CD8-positive, alpha-beta memory T cell (primary cell): Measurements from ENCODE around the gene COPS3. TPM values are rescaled to one million over a fixed set of nuclear protein-coding genes. Genes with fewer than 3 reads are reported as not detected.
"Not testable (repeated sequence)": the region's sequence is repeated elsewhere in the genome, so short reads cannot be mapped to it uniquely, and the experiment has no call there.

Source experiments
- CTCF ChIA-PET: fragments of 350-600 bp; sonication (Branson Sonifier 250); formaldehyde crosslinking; loops from one replicate; lab custom pipeline; 2021; ENCODE audit warnings: antibody characterized with exemption; lab: Charles Lee
- POLR2A ChIA-PET: fragments of 350-600 bp; sonication (Branson Sonifier 250); formaldehyde crosslinking; loops from one replicate; lab custom pipeline; 2021; ENCODE audit warnings: antibody characterized with exemption; lab: Charles Lee
- DNase-seq, 5 donors: peaks; one replicate each; pipeline versions ENCODE4 v3.0.0 to v3.0.0-alpha.2; 2020 to 2022; ENCODE audit warnings: mixed read lengths in 1 of 5
- H3K27ac ChIP-seq: one replicate; pipeline ENCODE4 v1.7.0; 2013; ENCODE audit warnings: low read depth, mild to moderate bottlenecking, low read length, moderate library complexity
- H3K27me3 ChIP-seq: 2 replicates; pipeline ENCODE4 v1.7.0; 2013; ENCODE audit warnings: low read length, mild to moderate bottlenecking; ENCODE audit not compliant: insufficient read depth, poor library complexity, severe bottlenecking
- H3K36me3 ChIP-seq: 2 replicates; pipeline ENCODE4 v1.7.0; 2013; ENCODE audit warnings: mild to moderate bottlenecking, low read length, moderate library complexity; ENCODE audit not compliant: insufficient read depth
- H3K4me1 ChIP-seq: 2 replicates; pipeline ENCODE4 v1.7.0; 2013; ENCODE audit warnings: mild to moderate bottlenecking, low read length, moderate library complexity; ENCODE audit not compliant: insufficient read depth
- H3K4me3 ChIP-seq: 2 replicates; pipeline ENCODE4 v1.7.0; 2013; ENCODE audit warnings: mild to moderate bottlenecking, low read length
- H3K9me3 ChIP-seq: 2 replicates; pipeline ENCODE4 v1.7.0; 2013; ENCODE audit warnings: mild to moderate bottlenecking, low read length
- H3K27ac Mint-ChIP-seq, 8 donors: one replicate each; pipeline ENCODE4 v1.8.0; 2020 to 2021; ENCODE audit warnings: mixed read lengths in 8 of 8, mild to moderate bottlenecking in 6 of 8, inconsistent platforms in 3 of 8, moderate library complexity in 3 of 8
- H3K27me3 Mint-ChIP-seq, 2 donors: one replicate each; pipeline ENCODE4 v1.8.0; 2020 to 2021; ENCODE audit warnings: mixed read lengths in 2 of 2, mild to moderate bottlenecking in 1 of 2, moderate library complexity in 1 of 2
- H3K36me3 Mint-ChIP-seq, 3 donors: one replicate each; pipeline ENCODE4 v1.8.0; 2020 to 2021; ENCODE audit warnings: mixed read lengths in 3 of 3, inconsistent platforms in 1 of 3, mild to moderate bottlenecking in 1 of 3
- H3K4me1 Mint-ChIP-seq, 3 donors: one replicate each; pipeline ENCODE4 v1.8.0; 2020 to 2021; ENCODE audit warnings: mixed read lengths in 3 of 3, inconsistent platforms in 1 of 3, mild to moderate bottlenecking in 1 of 3
- H3K4me3 Mint-ChIP-seq, 7 donors: one replicate each; pipeline ENCODE4 v1.8.0; 2020 to 2021; ENCODE audit warnings: mixed read lengths in 7 of 7, mild to moderate bottlenecking in 6 of 7, moderate library complexity in 4 of 7, inconsistent platforms in 2 of 7
- H3K9me3 Mint-ChIP-seq, 5 donors: one replicate each; pipeline ENCODE4 v1.8.0; 2020 to 2022; ENCODE audit warnings: mixed read lengths in 5 of 5, mild to moderate bottlenecking in 3 of 5, moderate library complexity in 2 of 5, inconsistent platforms in 1 of 5
- polyA plus RNA-seq: library from polyadenylated mRNA; unstranded; fragments of 300-500 nt; fragmentation: Illumina TruSeq; gene quantifications from one replicate; pipeline ENCODE4 v1.2.3, GENCODE V29; 2021
- total RNA-seq, 2 experiments: library from RNA; stranded (reverse); gene quantifications; one replicate each; pipeline ENCODE4 v1.2.3, GENCODE V29; 2021

Gene COPS3
- total and polyA plus RNA-seq, 3 experiments from 2014 or later = 86.3 to 137 (median 132) TPM

GRCh38 chr17:17275971-17276370, 5.1 kb downstream of the COPS3 start:
- Histone ChIP-seq H3K27me3 (no peaks in the 10 kb centered on the region), H3K4me3 (no peak overlapping the region), H3K36me3 (no peaks in the 10 kb centered on the region), H3K27ac (no peak overlapping the region), H3K9me3 (no peaks in the 10 kb centered on the region), H3K4me1 (peaks cover 27% of the 10 kb centered on the region)
- DNase-seq = no peak
- Mint-ChIP-seq H3K27me3 (no peaks in the 10 kb centered on the region), H3K4me3 (no peak overlapping the region), H3K27ac (peak overlapping the region in 2 of 8 donors; percentile 14 to 54), H3K4me1 (peaks cover 25 to 47% (median 31%) of the 10 kb centered on the region in 3 donors), H3K36me3 (peaks cover 3 to 57% (median 7%) of the 10 kb centered on the region in 3 donors), H3K9me3 (no peaks in the 10 kb centered on the region)
- CTCF ChIA-PET = interaction anchor here (1.7 kb wide), 1 partner anchor 37 kb away, joined by 3 read pairs; no protein-coding TSS in a partner anchor
- POLR2A ChIA-PET = interaction anchor here (0.6 kb wide), 1 partner anchor 992 kb away, joined by 3 read pairs; no protein-coding TSS in a partner anchor

- ChIA-PET POLR2A (no interaction called here), CTCF (no interaction called here)
- Histone ChIP-seq H3K27me3 (no peaks in the 10 kb centered on the region), H3K9me3 (no peaks in the 10 kb centered on the region), H3K4me3 (no peak overlapping the region), H3K4me1 (no peaks in the 10 kb centered on the region), H3K36me3 (peaks cover 26% of the 10 kb centered on the region), H3K27ac (no peak overlapping the region)
- Mint-ChIP-seq H3K36me3 (peaks cover 6 to 76% (median 17%) of the 10 kb centered on the region in 3 donors), H3K9me3 (no peaks in the 10 kb centered on the region), H3K4me3 (no peak overlapping the region), H3K4me1 (peaks cover 1 to 7% (median 4%) of the 10 kb centered on the region in 3 donors), H3K27ac (peak overlapping the region in 1 of 8 donors; percentile 60), H3K27me3 (no peaks in the 10 kb centered on the region)
- DNase-seq = peak in 1 of 5 donors; percentile 4
These were observed 10.9 kb downstream of the COPS3 start for GRCh38 chr17:17269926-17270773.

GRCh38 chr17:17264430-17264829, 16.6 kb downstream of the COPS3 start:
- Mint-ChIP-seq H3K4me1 (no peaks in the 10 kb centered on the region), H3K36me3 (peaks cover 3 to 69% (median 16%) of the 10 kb centered on the region in 3 donors), H3K27me3 (no peaks in the 10 kb centered on the region), H3K27ac (no peak overlapping the region), H3K9me3 (no peaks in the 10 kb centered on the region), H3K4me3 (no peak overlapping the region)
- no peak for DNase-seq
- Histone ChIP-seq H3K9me3 (no peaks in the 10 kb centered on the region), H3K27me3 (no peaks in the 10 kb centered on the region), H3K27ac (no peak overlapping the region), H3K4me3 (no peak overlapping the region), H3K36me3 (peaks cover 46% of the 10 kb centered on the region), H3K4me1 (no peaks in the 10 kb centered on the region)
- ChIA-PET CTCF (no interaction called here), POLR2A (no interaction called here)

GRCh38 chr17:17258998-17259397, 22.0 kb downstream of the COPS3 start:
- Histone ChIP-seq H3K4me1 (no peaks in the 10 kb centered on the region), H3K36me3 (peaks cover 33% of the 10 kb centered on the region), H3K9me3 (no peaks in the 10 kb centered on the region), H3K4me3 (no peak overlapping the region), H3K27ac (no peak overlapping the region), H3K27me3 (no peaks in the 10 kb centered on the region)
- ChIA-PET CTCF (no interaction called here), POLR2A (no interaction called here)
- DNase-seq = no peak
- Mint-ChIP-seq H3K27ac (peak overlapping the region in 5 of 8 donors; percentile 30 to 93 (median 73)), H3K9me3 (no peaks in the 10 kb centered on the region), H3K4me1 (no peaks in the 10 kb centered on the region), H3K4me3 (no peak overlapping the region), H3K36me3 (peaks cover 0 to 74% (median 19%) of the 10 kb centered on the region in 3 donors), H3K27me3 (no peaks in the 10 kb centered on the region)

- Mint-ChIP-seq H3K27me3 (no peaks in the 10 kb centered on the region), H3K4me1 (peaks cover 0 to 6% (median 4%) of the 10 kb centered on the region in 3 donors), H3K4me3 (no peak overlapping the region), H3K36me3 (peaks cover 5 to 78% (median 22%) of the 10 kb centered on the region in 3 donors), H3K9me3 (no peaks in the 10 kb centered on the region), H3K27ac (peak overlapping the region in 2 of 8 donors; percentile 8 to 27)
- Histone ChIP-seq H3K9me3 (no peaks in the 10 kb centered on the region), H3K4me3 (no peak overlapping the region), H3K36me3 (peaks cover 38% of the 10 kb centered on the region), H3K27ac (no peak overlapping the region), H3K27me3 (no peaks in the 10 kb centered on the region), H3K4me1 (no peaks in the 10 kb centered on the region)
- DNase-seq = no peak
- CTCF ChIA-PET = interaction anchor here (0.8 to 1.4 kb wide), 2 partner anchors 21 to 116 kb away, joined by 3 read pairs; no protein-coding TSS in a partner anchor
- POLR2A ChIA-PET = no interaction called here
These were observed 23.0 kb downstream of the COPS3 start for GRCh38 chr17:17258011-17258410.

GRCh38 chr17:17256316-17256715, 24.7 kb downstream of the COPS3 start:
- Mint-ChIP-seq H3K27me3 (no peaks in the 10 kb centered on the region), H3K4me1 (peaks cover 0 to 6% (median 4%) of the 10 kb centered on the region in 3 donors), H3K9me3 (no peaks in the 10 kb centered on the region), H3K36me3 (peaks cover 5 to 80% (median 24%) of the 10 kb centered on the region in 3 donors), H3K4me3 (no peak overlapping the region), H3K27ac (peak overlapping the region in 2 of 8 donors; percentile 0 to 47)
- Histone ChIP-seq H3K27me3 (no peaks in the 10 kb centered on the region), H3K9me3 (no peaks in the 10 kb centered on the region), H3K4me3 (no peak overlapping the region), H3K27ac (no peak overlapping the region), H3K4me1 (no peaks in the 10 kb centered on the region), H3K36me3 (peaks cover 48% of the 10 kb centered on the region)
- CTCF ChIA-PET = no interaction called here
- POLR2A ChIA-PET = no interaction called here
- DNase-seq = no peak

GRCh38 chr17:17255689-17256088, 25.4 kb downstream of the COPS3 start:
- H3K4me3 Mint-ChIP-seq, H3K27me3 Mint-ChIP-seq, H3K4me1 Mint-ChIP-seq, H3K27ac ChIP-seq, H3K27me3 ChIP-seq, CTCF ChIA-PET, POLR2A ChIA-PET, H3K4me3 ChIP-seq, DNase-seq, H3K9me3 Mint-ChIP-seq, H3K4me1 ChIP-seq, H3K27ac Mint-ChIP-seq, H3K9me3 ChIP-seq: not testable (repeated sequence)
- H3K36me3 ChIP-seq = peaks cover 47% of the 10 kb centered on the region
- peaks cover 5 to 77% (median 23%) of the 10 kb centered on the region in 3 donors for H3K36me3 Mint-ChIP-seq

- Histone ChIP-seq H3K4me3 (no peak overlapping the region), H3K36me3 (peaks cover 35% of the 10 kb centered on the region), H3K4me1 (no peaks in the 10 kb centered on the region), H3K9me3 (no peaks in the 10 kb centered on the region), H3K27ac (no peak overlapping the region), H3K27me3 (no peaks in the 10 kb centered on the region)
- peaks cover 5 to 70% (median 18%) of the 10 kb centered on the region in 3 donors for H3K36me3 Mint-ChIP-seq
- H3K27me3 Mint-ChIP-seq = no peaks in the 10 kb centered on the region
- H3K27ac Mint-ChIP-seq = peak overlapping the region in 1 of 8 donors; percentile 24
- ChIA-PET POLR2A (no interaction called here), CTCF (interaction anchor here (2.0 kb wide), 1 partner anchor 19 kb away, joined by 4 read pairs; no protein-coding TSS in a partner anchor)
- peaks cover 0 to 6% (median 4%) of the 10 kb centered on the region in 3 donors for H3K4me1 Mint-ChIP-seq
- H3K9me3 Mint-ChIP-seq = no peaks in the 10 kb centered on the region
- DNase-seq = no peak
- no peak overlapping the region for H3K4me3 Mint-ChIP-seq
These were observed 27.0 kb downstream of the COPS3 start for GRCh38 chr17:17254036-17254435.
